Embryonic facial prominence (tissue), 1 donor: Measurements from ENCODE around the gene ZNF544.
"Not testable (repeated sequence)": the region's sequence is repeated elsewhere in the genome, so short reads cannot be mapped to it uniquely, and the experiment has no call there.

Experiments
- DNase-seq: peaks from one replicate; pipeline ENCODE4 v3.0.0-alpha.2; 2016; ENCODE audit errors: extremely low spot score

Gene ZNF544

GRCh38 chr19:58252102-58252685, 23.5 kb downstream of the ZNF544 start:
- DNase-seq, result no peak

- not testable (repeated sequence) for DNase-seq
These were observed 29.5 kb downstream of the ZNF544 start for GRCh38 chr19:58258259-58258658.

GRCh38 chr19:58261600-58261967, 32.9 kb downstream of the ZNF544 start:
- no peak for DNase-seq

GRCh38 chr19:58261968-58262921, 33.5 kb downstream of the ZNF544 start:
- DNase-seq, result no peak

- no peak for DNase-seq
These were observed 34.2 kb downstream of the ZNF544 start for GRCh38 chr19:58262922-58263296.

GRCh38 chr19:58265100-58265499, 36.4 kb downstream of the ZNF544 start:
- no peak for DNase-seq

- no peak for DNase-seq
These were observed 39.6 kb downstream of the ZNF544 start for GRCh38 chr19:58268344-58268743.

GRCh38 chr19:58274771-58275201, 46.1 kb downstream of the ZNF544 start:
- no peak for DNase-seq

GRCh38 chr19:58275564-58275963, 46.9 kb downstream of the ZNF544 start:
- DNase-seq, result no peak

- no peak for DNase-seq
These were observed 48.5 kb downstream of the ZNF544 start for GRCh38 chr19:58277197-58277596.

- no peak for DNase-seq
These were observed 49.2 kb downstream of the ZNF544 start for GRCh38 chr19:58277748-58278540.

GRCh38 chr19:58278541-58279041, 49.9 kb downstream of the ZNF544 start, which contains the start of gene ZNF8:
Gene ZNF8, plus strand, starts transcription at chr19:58278955. Its CDS starts 127 bp downstream, at chr19:58279082.
- DNase-seq, result peak; percentile 95

- no peak for DNase-seq
These were observed 50.6 kb downstream of the ZNF544 start for GRCh38 chr19:58279042-58279924.

- no peak for DNase-seq
These were observed 51.2 kb downstream of the ZNF544 start for GRCh38 chr19:58279925-58280316.

- DNase-seq, result no peak
These were observed 55.5 kb downstream of the ZNF544 start for GRCh38 chr19:58284199-58284598.

- DNase-seq, result no peak
These were observed 63.2 kb downstream of the ZNF544 start for GRCh38 chr19:58291943-58292342.

GRCh38 chr19:58294743-58295374, 66.1 kb downstream of the ZNF544 start:
- no peak for DNase-seq

- no peak for DNase-seq
These were observed 67.4 kb downstream of the ZNF544 start for GRCh38 chr19:58296104-58296503.

GRCh38 chr19:58300620-58301019, 71.9 kb downstream of the ZNF544 start:
- DNase-seq, result no peak

- no peak for DNase-seq
These were observed 75.5 kb downstream of the ZNF544 start for GRCh38 chr19:58304255-58304654.

- no peak for DNase-seq
These were observed 76.0 kb downstream of the ZNF544 start for GRCh38 chr19:58304748-58305064.
